Measurements from ENCODE around the gene PRKAR1B.
"Not testable (repeated sequence)": the region's sequence is repeated elsewhere in the genome, so short reads cannot be mapped to it uniquely, and the experiment has no call there.

The PRKAR1B gene

DNA sequence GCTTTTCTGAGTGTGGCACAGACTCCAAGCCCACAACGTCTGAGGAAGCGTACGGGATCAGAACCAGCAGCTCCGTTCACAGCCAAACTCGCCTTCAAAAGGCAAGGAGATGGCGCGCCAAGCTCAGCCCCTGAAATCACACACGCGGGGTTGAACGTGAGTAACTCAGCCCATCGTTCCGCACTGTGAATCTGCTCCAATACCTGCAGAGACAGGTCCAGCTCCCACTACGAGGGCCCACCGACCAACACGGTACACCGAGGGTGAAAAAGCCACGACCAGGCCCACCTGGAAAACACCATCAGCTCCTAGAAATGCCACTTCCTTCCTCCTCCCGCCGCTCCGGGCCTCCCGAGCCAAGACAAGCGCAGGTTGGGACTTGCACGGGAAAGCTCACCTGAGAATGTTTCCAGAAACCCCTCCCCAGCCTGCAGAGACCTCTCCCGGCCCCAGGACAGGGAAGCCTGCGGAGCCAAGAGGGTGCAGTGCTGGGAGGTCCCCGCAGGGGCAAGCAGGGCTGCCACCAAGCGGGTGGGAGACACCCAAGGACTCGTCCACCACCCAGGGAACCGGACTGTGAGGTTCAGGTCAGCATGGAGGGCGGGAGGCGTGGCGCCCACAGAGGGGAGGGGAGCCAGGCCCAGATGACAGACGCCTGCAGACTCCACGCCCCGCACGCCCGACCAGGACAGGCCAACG, 113.5 kb downstream of the PRKAR1B start:
- H3K27ac ChIP-seq = peak overlapping the region; percentile 68
- TF ChIP-seq CTCF (conservative IDR thresholded peaks at IDR 0.05; ENCODE audit: low read depth) = no peak
- DNase-seq (ENCODE audit: low spot score) = peak; percentile 83
- ChIA-PET POLR2A (ENCODE audit: low non-redundant PET) (interaction anchor here (0.7 to 1.0 kb wide), 2 partner anchors 17 to 81 kb away, joined by 3 read pairs; no protein-coding TSS in a partner anchor), CTCF (no interaction called here)

GRCh38 chr7:611837-612236, 115.2 kb downstream of the PRKAR1B start:
- DNase-seq (ENCODE audit: low spot score); CTCF ChIA-PET; POLR2A ChIA-PET (ENCODE audit: low non-redundant PET); H3K27ac ChIP-seq: not testable (repeated sequence)

GRCh38 chr7:611281-611810, 115.7 kb downstream of the PRKAR1B start:
- no peak for DNase-seq (ENCODE audit: low spot score)
- CTCF ChIA-PET = no interaction called here
- POLR2A ChIA-PET (ENCODE audit: low non-redundant PET) = no interaction called here
- no peak overlapping the region for H3K27ac ChIP-seq
- TF ChIP-seq CTCF (conservative IDR thresholded peaks at IDR 0.05; ENCODE audit: low read depth) = no peak

DNA sequence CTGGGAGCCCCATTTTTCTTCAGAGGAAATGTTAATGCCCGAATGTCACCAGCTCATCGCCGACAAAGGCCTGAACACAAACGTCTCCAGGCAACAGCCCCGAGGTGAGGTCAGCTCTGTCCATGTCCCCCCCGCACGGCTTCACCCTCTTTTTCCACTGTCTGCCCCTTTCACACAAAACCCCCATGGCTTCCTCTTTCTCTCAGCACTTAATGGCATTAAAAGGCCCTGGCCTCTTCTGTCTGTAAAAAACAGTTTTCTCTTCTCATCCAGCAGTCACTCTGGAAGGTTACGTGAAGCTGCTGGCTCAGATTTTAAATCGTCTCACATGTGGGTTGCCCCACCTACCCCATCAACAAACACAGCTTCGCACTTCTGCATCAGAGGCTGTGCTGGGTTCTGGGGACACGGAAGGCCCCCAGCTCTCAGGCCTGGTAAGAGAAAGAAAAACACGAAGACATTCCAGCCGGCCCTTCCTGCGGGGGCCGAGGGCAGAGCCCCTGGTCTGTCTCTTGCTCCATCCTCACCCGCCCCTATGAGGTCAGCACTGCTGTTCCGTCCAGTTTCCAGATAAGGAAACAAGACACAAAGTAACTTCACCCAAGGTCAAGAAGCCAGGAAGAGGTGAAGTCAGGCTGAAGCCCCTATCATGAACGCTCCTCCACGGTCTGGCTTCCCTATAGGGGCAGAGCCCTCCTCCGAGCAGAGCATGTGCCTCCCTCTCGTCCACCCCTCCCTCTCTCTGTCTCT, 116.4 kb downstream of the PRKAR1B start:
- TF ChIP-seq CTCF (conservative IDR thresholded peaks at IDR 0.05; ENCODE audit: low read depth) = no peak
- POLR2A ChIA-PET (ENCODE audit: low non-redundant PET) = interaction anchor here (0.6 kb wide), 1 partner anchor 9 kb away, joined by 6 read pairs; no protein-coding TSS in a partner anchor
- DNase-seq (ENCODE audit: low spot score) = no peak
- H3K27ac ChIP-seq = no peak overlapping the region
- CTCF ChIA-PET = no interaction called here

DNA sequence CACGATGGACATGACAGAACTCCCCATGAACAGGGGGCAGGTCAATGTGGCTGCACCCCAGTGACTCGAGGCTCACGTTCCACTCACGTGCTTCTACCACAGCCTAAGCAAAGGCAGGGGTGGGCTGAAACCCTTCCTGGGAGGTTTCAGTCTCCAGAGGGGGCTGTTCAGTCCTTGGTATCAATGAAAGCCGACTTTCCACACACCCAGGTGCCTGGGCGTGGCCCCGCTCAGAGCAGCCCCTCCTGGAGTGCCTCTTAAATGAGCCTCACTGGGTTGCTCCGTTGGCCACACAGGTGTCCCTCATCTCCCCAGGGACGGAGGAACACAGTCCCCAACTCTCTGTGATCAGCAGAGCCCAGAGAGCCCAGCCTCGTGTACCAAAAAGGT, 116.9 kb downstream of the PRKAR1B start:
- H3K27ac ChIP-seq = no peak overlapping the region
- POLR2A ChIA-PET (ENCODE audit: low non-redundant PET) = interaction anchor here (0.6 kb wide), 1 partner anchor 9 kb away, joined by 6 read pairs; no protein-coding TSS in a partner anchor
- CTCF ChIA-PET = no interaction called here
- DNase-seq (ENCODE audit: low spot score) = no peak
- TF ChIP-seq CTCF (conservative IDR thresholded peaks at IDR 0.05; ENCODE audit: low read depth) = no peak

GRCh38 chr7:609365-609764, 117.7 kb downstream of the PRKAR1B start:
- CTCF ChIA-PET = no interaction called here
- H3K27ac ChIP-seq = no peak overlapping the region
- no peak for TF ChIP-seq CTCF (conservative IDR thresholded peaks at IDR 0.05; ENCODE audit: low read depth)
- POLR2A ChIA-PET (ENCODE audit: low non-redundant PET) = no interaction called here
- DNase-seq (ENCODE audit: low spot score) = no peak

DNA sequence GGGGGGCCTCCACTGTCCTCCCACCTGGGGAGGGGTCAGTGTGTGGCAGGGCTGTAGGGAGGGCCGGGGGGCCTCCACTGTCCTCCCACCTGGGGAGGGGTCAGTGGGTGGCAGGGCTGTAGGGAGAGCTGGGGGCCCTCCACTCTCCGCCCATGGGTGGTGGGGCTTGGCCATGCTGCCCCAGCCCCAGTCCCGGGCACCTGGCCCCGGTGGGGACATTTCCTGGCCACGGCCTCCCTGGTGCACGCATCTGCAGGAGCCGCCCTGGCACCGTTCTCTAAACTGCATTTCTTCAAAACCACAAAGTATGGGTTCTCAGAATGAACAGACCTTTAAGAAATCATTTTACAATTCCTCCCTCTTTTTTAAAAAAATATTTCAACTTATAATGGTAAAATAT, 118.1 kb downstream of the PRKAR1B start:
- ChIA-PET POLR2A (ENCODE audit: low non-redundant PET) (no interaction called here), CTCF (no interaction called here)
- TF ChIP-seq CTCF (conservative IDR thresholded peaks at IDR 0.05; ENCODE audit: low read depth) = no peak
- DNase-seq (ENCODE audit: low spot score) = no peak
- no peak overlapping the region for H3K27ac ChIP-seq

Data from RWPE1 (cell line).